Lung (tissue), 12 donors: ENCODE data around the gene SLC49A3. TPM values are rescaled to one million over a fixed set of nuclear protein-coding genes. Genes with fewer than 3 reads are reported as not detected.
A peak's percentile ranks its signal among the peaks of the same experiment; 100 is the strongest.

Experiments used
- ATAC-seq: fragments of 200-7000 bp; cut with Tn5 transposase; one replicate; pipeline ENCODE4 v1.9.1; 2020; ENCODE audit warnings: moderate number of reproducible peaks; ENCODE audit not compliant: insufficient read depth, low FRiP score
- DNase-seq, 3 donors: peaks; one replicate each; pipeline ENCODE4 v3.0.0-alpha.2; 2013 to 2017
- H3K27ac ChIP-seq, 2 donors: one replicate each; pipeline ENCODE4 v1.5.1; 2013; ENCODE audit warnings: mild to moderate bottlenecking in 2 of 2, moderate library complexity in 2 of 2, control low read depth in 1 of 2, inconsistent platforms in 1 of 2, low read depth in 1 of 2, low read length in 1 of 2
- H3K27me3 ChIP-seq, 3 donors: one replicate each; pipeline ENCODE4 v1.5.1; 2013; ENCODE audit warnings: low read length in 2 of 3; ENCODE audit not compliant: control insufficient read depth in 3 of 3, insufficient read depth in 3 of 3
- H3K36me3 ChIP-seq, 4 donors: one replicate each; pipeline ENCODE4 v1.5.1; 2013; ENCODE audit warnings: low read length in 4 of 4, mild to moderate bottlenecking in 1 of 4, moderate library complexity in 1 of 4; ENCODE audit not compliant: control insufficient read depth in 4 of 4, insufficient read depth in 4 of 4
- H3K4me1 ChIP-seq, 5 donors: one replicate each; pipeline ENCODE4 v1.5.1; 2013; ENCODE audit warnings: low read length in 5 of 5, mild to moderate bottlenecking in 2 of 5, moderate library complexity in 1 of 5; ENCODE audit not compliant: control insufficient read depth in 5 of 5, insufficient read depth in 5 of 5
- H3K4me3 ChIP-seq: one replicate; pipeline ENCODE4 v1.5.1; 2013; ENCODE audit warnings: mild to moderate bottlenecking, control low read depth, moderate library complexity
- H3K9ac ChIP-seq, 2 donors: one replicate each; pipeline ENCODE4 v1.5.1; 2013; ENCODE audit warnings: low read length in 2 of 2, control low read depth in 1 of 2; ENCODE audit not compliant: insufficient read depth in 1 of 2
- H3K9me3 ChIP-seq, 4 donors: one replicate each; pipeline ENCODE4 v1.5.1; 2013; ENCODE audit warnings: low read length in 3 of 4, mild to moderate bottlenecking in 1 of 4, moderate library complexity in 1 of 4; ENCODE audit not compliant: control insufficient read depth in 4 of 4, insufficient read depth in 3 of 4
- CTCF ChIP-seq: IDR thresholded peaks from 2 replicates; pipeline ENCODE4 v1.5.1; 2012; ENCODE audit warnings: mild to moderate bottlenecking; ENCODE audit errors: control extremely low read depth, extremely low read depth
- WGBS, 2 donors: extraction: QIAGEN DNeasy Blood & Tissue Kit; methylation state at CpG; one replicate each; pipeline ENCODE4 v1.1.7; 2013; 5-methylcytosine and 5-hydroxymethylcytosine counted together
- polyA plus RNA-seq, 2 donors: library from polyadenylated mRNA; stranded (reverse); fragments of 200-250 nt; gene quantifications; one replicate each; pipeline ENCODE4 v1.2.1, GENCODE V29; 2013
- total RNA-seq, 2 donors: library from RNA; depleted of rRNA in 1 of 2; stranded (reverse); fragments of >200 nt in 1 of 2; gene quantifications; one replicate each; pipeline ENCODE4 v1.2.1, GENCODE V29; 2014 to 2021
- donor health status: control.
- donor health status: control.
- donor health status: Bipolar disorder and iron deficiency.
- donor health status: healthy.
- donor health status: DM: yes; HTN: yes; CAD: no.

SLC49A3 gene
- total and polyA plus RNA-seq, 4 donors, result 8.2 to 35.1 (median 17.7) TPM

- H3K27me3 ChIP-seq, result peaks cover 0 to 5% (median 0%) of the 10 kb centered on the region in 3 donors
- peaks cover 0 to 3% (median 0%) of the 10 kb centered on the region in 4 donors for H3K9me3 ChIP-seq
- ATAC-seq, result no peak
- 95 to 98% methylated on average over 10 of the region's 10 CpGs for WGBS, 2 donors
- peaks cover 0 to 7% (median 0%) of the 10 kb centered on the region in 5 donors for H3K4me1 ChIP-seq
- no peak overlapping the region for H3K27ac ChIP-seq
- no peak overlapping the region for H3K9ac ChIP-seq
- no peak for TF ChIP-seq CTCF
- peak in 1 of 3 donors; percentile 9 for DNase-seq
- H3K36me3 ChIP-seq, result peaks cover 0 to 4% (median 0%) of the 10 kb centered on the region in 4 donors
- H3K4me3 ChIP-seq, result no peak overlapping the region
Measured at GRCh38 chr4:660401-660800, 28.6 kb downstream of the SLC49A3 start.

DNA sequence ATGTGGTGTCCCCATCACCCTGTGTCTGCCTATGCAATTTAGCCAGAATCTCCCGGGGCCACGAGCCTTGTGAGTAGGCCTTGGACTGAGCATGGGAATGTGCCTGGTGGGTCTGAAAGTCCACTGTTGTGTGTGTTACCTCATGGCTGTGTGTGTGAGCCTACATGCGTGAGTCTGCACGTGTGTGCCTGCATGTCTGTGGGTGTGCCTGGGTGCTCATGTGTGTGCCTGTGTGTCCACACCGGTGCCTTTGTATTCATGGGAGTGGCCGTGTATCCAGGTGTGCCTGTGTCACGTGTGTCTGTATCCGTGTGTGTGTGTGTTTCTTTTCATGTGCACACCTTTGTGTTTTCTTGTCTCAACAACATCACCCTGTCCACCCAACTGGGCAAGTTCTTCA is 29.1 kb downstream of the SLC49A3 start:
- peaks cover 0 to 4% (median 0%) of the 10 kb centered on the region in 4 donors for H3K36me3 ChIP-seq
- H3K27ac ChIP-seq, result no peak overlapping the region
- H3K4me3 ChIP-seq, result no peak overlapping the region
- WGBS, 2 donors, result 94 to 96% methylated on average over 8 of the region's 8 CpGs
- H3K4me1 ChIP-seq, result peaks cover 0 to 7% (median 0%) of the 10 kb centered on the region in 5 donors
- peaks cover 0 to 3% (median 0%) of the 10 kb centered on the region in 4 donors for H3K9me3 ChIP-seq
- no peak overlapping the region for H3K9ac ChIP-seq
- no peak for ATAC-seq
- H3K27me3 ChIP-seq, result peaks cover 0 to 7% (median 0%) of the 10 kb centered on the region in 3 donors
- peak in 1 of 3 donors; percentile 10 for DNase-seq
- TF ChIP-seq CTCF, result no peak

- Histone ChIP-seq H3K36me3 (peaks cover 0 to 4% (median 0%) of the 10 kb centered on the region in 4 donors), H3K9me3 (peaks cover 0 to 7% (median 0%) of the 10 kb centered on the region in 4 donors), H3K27me3 (peaks cover 0 to 16% (median 0%) of the 10 kb centered on the region in 3 donors), H3K27ac (no peak overlapping the region), H3K4me1 (peaks cover 0 to 7% (median 0%) of the 10 kb centered on the region in 5 donors), H3K4me3 (no peak overlapping the region), H3K9ac (no peak overlapping the region)
- 88 to 93% methylated on average over 32 of the region's 32 CpGs for WGBS, 2 donors
- ATAC-seq, result no peak
- no peak for TF ChIP-seq CTCF
- DNase-seq, result peak in 1 of 3 donors; percentile 21
Measured at GRCh38 chr4:658681-659667, 30.0 kb downstream of the SLC49A3 start.
